Neural cell (in vitro differentiated cells): Measurements from ENCODE around the gene CCND3. TPM values are rescaled to one million over a fixed set of nuclear protein-coding genes. Genes with fewer than 3 reads are reported as not detected.

Source experiments
- H2AFZ ChIP-seq: fragments of 200-600, 300-800 bp; sonication (generic), shearing (Covaris generic); 2 replicates; pipeline ENCODE4 v1.6.0; 2014; ENCODE audit warnings: low read depth, mild to moderate bottlenecking, antibody characterized with exemption, low read length, moderate library complexity
- H3F3A ChIP-seq: fragments of 200-600 bp; shearing (Covaris generic); 2 replicates; pipeline ENCODE4 v1.6.1; 2016; ENCODE audit warnings: mild to moderate bottlenecking, moderate library complexity, mixed read lengths, antibody characterized with exemption, low read length; ENCODE audit not compliant: insufficient read depth, poor library complexity, severe bottlenecking
- H3K27ac ChIP-seq: fragments of 200-600, 300-800 bp; sonication (generic), shearing (Covaris generic); 2 replicates; pipeline ENCODE4 v1.5.1; 2014; ENCODE audit warnings: mild to moderate bottlenecking, low read length, moderate library complexity
- H3K27me3 ChIP-seq: fragments of 300-800, 200-600 bp; sonication (generic), shearing (Covaris generic); 2 replicates; pipeline ENCODE4 v1.6.0; 2014; ENCODE audit warnings: mild to moderate bottlenecking, low read depth, low read length, moderate library complexity; ENCODE audit not compliant: insufficient read depth
- H3K36me3 ChIP-seq: fragments of 300-800, 200-600 bp; sonication (generic), shearing (Covaris generic); 2 replicates; pipeline ENCODE4 v1.5.1; 2014; ENCODE audit warnings: mild to moderate bottlenecking, antibody characterized with exemption, low read length, moderate library complexity; ENCODE audit not compliant: insufficient read depth
- H3K4me2 ChIP-seq: fragments of 300-800, 200-600 bp; sonication (generic), shearing (Covaris generic); 2 replicates; pipeline ENCODE4 v1.6.0; 2014; ENCODE audit warnings: mild to moderate bottlenecking, low read length
- H3K4me3 ChIP-seq: fragments of 300-800, 200-600 bp; sonication (generic), shearing (Covaris generic); 2 replicates; pipeline ENCODE4 v1.5.1; 2014; ENCODE audit warnings: mild to moderate bottlenecking, low read length, moderate library complexity
- H3K79me2 ChIP-seq: fragments of 200-600 bp; shearing (Covaris generic); replicated peaks from 2 replicates; pipeline ENCODE4 v1.6.0; 2014; ENCODE audit warnings: mild to moderate bottlenecking, low read length, moderate library complexity; ENCODE audit not compliant: insufficient read depth
- H3K9ac ChIP-seq: fragments of 300-800, 200-600 bp; sonication (generic), shearing (Covaris generic); 2 replicates; pipeline ENCODE4 v1.6.1; 2016; ENCODE audit warnings: mild to moderate bottlenecking, low read length, mixed read lengths
- H3K9me2 ChIP-seq: fragments of 200-600 bp; shearing (Covaris generic); 2 replicates; pipeline ENCODE4 v1.6.1; 2016; ENCODE audit warnings: mild to moderate bottlenecking, low read length, mixed read lengths; ENCODE audit not compliant: insufficient read depth
- H3K9me3 ChIP-seq: fragments of 200-600, 300-800 bp; sonication (generic), shearing (Covaris generic); 2 replicates; pipeline ENCODE4 v1.6.1; 2016; ENCODE audit warnings: mild to moderate bottlenecking, mixed run types, low read length, moderate library complexity, mixed read lengths
- H4K20me1 ChIP-seq: fragments of 200-600 bp; shearing (Covaris generic); 2 replicates; pipeline ENCODE4 v1.6.1; 2016; ENCODE audit warnings: mild to moderate bottlenecking, mixed run types; ENCODE audit not compliant: insufficient read depth
- CTCF ChIP-seq: fragments of 450-650 bp; IDR thresholded peaks from 2 replicates; pipeline ENCODE4 v1.5.1; 2014; ENCODE audit warnings: antibody characterized with exemption, mild to moderate bottlenecking, moderate library complexity; ENCODE audit not compliant: poor library complexity, severe bottlenecking
- EP300 ChIP-seq: fragments of 450-650 bp; conservative IDR thresholded peaks from 2 replicates; pipeline ENCODE4 v1.6.1; 2014; ENCODE audit warnings: antibody characterized with exemption, mild to moderate bottlenecking, moderate library complexity; ENCODE audit not compliant: poor library complexity, severe bottlenecking
- EZH2 ChIP-seq: fragments of 200-600, 300-800 bp; shearing (Covaris generic), sonication (generic); IDR thresholded peaks from 2 replicates; pipeline ENCODE4 v1.6.1; 2014; ENCODE audit warnings: antibody characterized with exemption, low read length, borderline replicate concordance, mild to moderate bottlenecking; ENCODE audit not compliant: insufficient read depth, poor library complexity, severe bottlenecking
- MXI1 ChIP-seq: fragments of 450-650 bp; conservative IDR thresholded peaks from 2 replicates; pipeline ENCODE4 v1.6.1; 2014; ENCODE audit warnings: antibody characterized with exemption, mild to moderate bottlenecking; ENCODE audit not compliant: poor library complexity, severe bottlenecking
- POLR2AphosphoS5 ChIP-seq: IDR thresholded peaks from 2 replicates; pipeline ENCODE4 v1.6.1; 2012
- RAD21 ChIP-seq: fragments of 450-650 bp; conservative IDR thresholded peaks from 2 replicates; pipeline ENCODE4 v1.6.1; 2014; ENCODE audit warnings: antibody characterized with exemption, mild to moderate bottlenecking, moderate library complexity
- REST ChIP-seq: IDR thresholded peaks from 2 replicates; pipeline ENCODE4 v1.6.1; 2012; ENCODE audit warnings: borderline replicate concordance
- SMC3 ChIP-seq: fragments of 450-650 bp; conservative IDR thresholded peaks from 2 replicates; pipeline ENCODE4 v1.6.1; 2014; ENCODE audit warnings: antibody characterized with exemption, mild to moderate bottlenecking, moderate library complexity; ENCODE audit not compliant: poor library complexity
- TAF1 ChIP-seq: IDR thresholded peaks from 2 replicates; pipeline ENCODE4 v1.6.1; 2012; ENCODE audit warnings: low read depth
- polyA plus RNA-seq: library from polyadenylated mRNA; depleted of rRNA; stranded (reverse); fragments of >200 nt; gene quantifications from 2 replicates; pipeline ENCODE4 v1.2.3, GENCODE V29; 2014

CCND3 gene
- polyA plus RNA-seq, 1 donor from 2014 or later = 15.7 TPM

- Histone ChIP-seq H3K9me2 (no peaks in the 10 kb centered on the region), H3K79me2 (no peaks in the 10 kb centered on the region), H2AFZ (no peak overlapping the region), H3F3A (no peaks in the 10 kb centered on the region), H3K9me3 (no peaks in the 10 kb centered on the region), H3K4me3 (no peak overlapping the region), H3K9ac (no peak overlapping the region), H3K27me3 (no peaks in the 10 kb centered on the region), H3K36me3 (no peaks in the 10 kb centered on the region), H3K4me2 (no peak overlapping the region), H4K20me1 (no peaks in the 10 kb centered on the region), H3K27ac (no peak overlapping the region)
- TF ChIP-seq EP300 (no peak), POLR2AphosphoS5 (no peak), REST (no peak), TAF1 (no peak), RAD21 (no peak), EZH2 (no peak), MXI1 (no peak), SMC3 (no peak)
Measured at GRCh38 chr6:41937861-41938574, 3.6 kb downstream of the CCND3 start.

GRCh38 chr6:41937472-41937860 lies 4.1 kb downstream of the CCND3 start:
- Histone ChIP-seq H3K4me2 (no peak overlapping the region), H3K9me2 (no peaks in the 10 kb centered on the region), H3K27ac (no peak overlapping the region), H3K9ac (no peak overlapping the region), H3K27me3 (no peaks in the 10 kb centered on the region), H3F3A (no peaks in the 10 kb centered on the region), H2AFZ (no peak overlapping the region), H3K36me3 (no peaks in the 10 kb centered on the region), H3K9me3 (no peaks in the 10 kb centered on the region), H4K20me1 (no peaks in the 10 kb centered on the region), H3K79me2 (no peaks in the 10 kb centered on the region), H3K4me3 (no peak overlapping the region)
- TF ChIP-seq POLR2AphosphoS5 (no peak), RAD21 (no peak), MXI1 (no peak), TAF1 (no peak), SMC3 (no peak), CTCF (no peak), EZH2 (no peak), REST (no peak)
